ENCODE data around the gene NCK2. TPM values are rescaled to one million over a fixed set of nuclear protein-coding genes. Genes with fewer than 3 reads are reported as not detected.

NCK2 gene
- polyA plus RNA-seq, 4 donors, result 59.6 to 124 (median 84.3) TPM

DNA sequence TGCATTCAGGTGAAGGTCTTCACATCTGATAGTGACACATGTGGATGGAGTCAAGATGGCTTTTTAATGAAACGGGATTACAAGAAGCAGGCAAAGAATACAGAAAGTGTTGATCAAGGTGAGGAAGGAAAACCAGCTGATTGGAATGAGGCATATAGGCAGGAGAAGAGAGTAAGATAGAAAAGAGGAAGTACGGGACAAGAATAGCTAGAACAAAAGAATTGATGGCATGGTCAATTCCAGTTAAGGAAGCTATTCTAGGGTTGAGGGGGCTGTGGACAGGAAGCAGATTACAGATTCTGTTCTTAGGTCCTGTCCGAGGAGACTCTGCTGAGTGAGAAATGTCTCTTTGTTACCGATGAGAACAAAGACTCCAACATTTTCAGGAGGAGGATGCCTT lies 13.2 kb upstream of the NCK2 start:
- no peak for FAIRE-seq

DNA sequence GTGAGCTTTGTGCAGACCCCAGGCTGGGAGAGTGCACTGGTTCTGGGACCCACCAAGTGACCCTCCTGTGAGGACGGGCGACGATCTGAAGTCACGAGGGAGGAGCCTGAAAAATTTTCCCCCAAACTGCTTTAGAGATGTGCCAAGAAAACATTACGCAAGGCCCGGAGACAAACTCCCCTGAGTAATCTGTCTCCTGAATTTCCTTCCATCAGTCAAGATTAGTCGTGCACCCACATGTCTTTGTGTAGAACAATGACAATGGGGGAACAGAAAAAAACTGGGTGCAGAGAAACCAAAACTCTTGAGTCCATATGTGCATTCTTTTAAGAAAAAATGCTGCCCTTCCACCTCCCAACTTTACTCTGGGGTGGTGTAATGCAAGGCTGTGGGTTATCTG lies 12.6 kb upstream of the NCK2 start:
- WGBS, 3 donors, result 69 to 81% (median 80%) methylated on average over 7 of the region's 7 CpGs
- FAIRE-seq (no peak), DNase-seq (no peak)
- Histone ChIP-seq H3K27ac (ENCODE audit: low read depth in 1 of 3, low read length in 2 of 3) (no peak overlapping the region), H3K4me1 (ENCODE audit: control insufficient read depth in 3 of 3, insufficient read depth in 2 of 3, low read depth in 1 of 3, low read length in 2 of 3) (peaks cover 0 to 7% (median 5%) of the 10 kb centered on the region in 3 donors), H3K36me3 (ENCODE audit: control insufficient read depth in 3 of 3, insufficient read depth in 2 of 3, low read depth in 1 of 3, low read length in 3 of 3) (no peaks in the 10 kb centered on the region), H3K27me3 (ENCODE audit: control insufficient read depth in 3 of 3, insufficient read depth in 3 of 3, low read length in 3 of 3) (no peaks in the 10 kb centered on the region), H3K9me3 (ENCODE audit: control insufficient read depth in 2 of 2, insufficient read depth in 1 of 2, low read depth in 1 of 2, low read length in 1 of 2) (peaks cover 0 to 13% of the 10 kb centered on the region in 2 donors), H3K4me3 (ENCODE audit: low read depth in 1 of 3, low read length in 3 of 3) (no peak overlapping the region)

More for the DNA sequence above, 13.2 kb upstream of the NCK2 start:
- Histone ChIP-seq H3K27me3 (ENCODE audit: control insufficient read depth in 3 of 3, insufficient read depth in 3 of 3, low read length in 3 of 3) (no peaks in the 10 kb centered on the region), H3K36me3 (ENCODE audit: control insufficient read depth in 3 of 3, insufficient read depth in 2 of 3, low read depth in 1 of 3, low read length in 3 of 3) (no peaks in the 10 kb centered on the region), H3K27ac (ENCODE audit: low read depth in 1 of 3, low read length in 2 of 3) (no peak overlapping the region), H3K4me1 (ENCODE audit: control insufficient read depth in 3 of 3, insufficient read depth in 2 of 3, low read depth in 1 of 3, low read length in 2 of 3) (peaks cover 0 to 7% (median 5%) of the 10 kb centered on the region in 3 donors), H3K4me3 (ENCODE audit: low read depth in 1 of 3, low read length in 3 of 3) (no peak overlapping the region), H3K9me3 (ENCODE audit: control insufficient read depth in 2 of 2, insufficient read depth in 1 of 2, low read depth in 1 of 2, low read length in 1 of 2) (peaks cover 0 to 16% of the 10 kb centered on the region in 2 donors)
- 66 to 87% (median 83%) methylated on average over 4 of the region's 4 CpGs for WGBS, 3 donors
- DNase-seq, result no peak

DNA sequence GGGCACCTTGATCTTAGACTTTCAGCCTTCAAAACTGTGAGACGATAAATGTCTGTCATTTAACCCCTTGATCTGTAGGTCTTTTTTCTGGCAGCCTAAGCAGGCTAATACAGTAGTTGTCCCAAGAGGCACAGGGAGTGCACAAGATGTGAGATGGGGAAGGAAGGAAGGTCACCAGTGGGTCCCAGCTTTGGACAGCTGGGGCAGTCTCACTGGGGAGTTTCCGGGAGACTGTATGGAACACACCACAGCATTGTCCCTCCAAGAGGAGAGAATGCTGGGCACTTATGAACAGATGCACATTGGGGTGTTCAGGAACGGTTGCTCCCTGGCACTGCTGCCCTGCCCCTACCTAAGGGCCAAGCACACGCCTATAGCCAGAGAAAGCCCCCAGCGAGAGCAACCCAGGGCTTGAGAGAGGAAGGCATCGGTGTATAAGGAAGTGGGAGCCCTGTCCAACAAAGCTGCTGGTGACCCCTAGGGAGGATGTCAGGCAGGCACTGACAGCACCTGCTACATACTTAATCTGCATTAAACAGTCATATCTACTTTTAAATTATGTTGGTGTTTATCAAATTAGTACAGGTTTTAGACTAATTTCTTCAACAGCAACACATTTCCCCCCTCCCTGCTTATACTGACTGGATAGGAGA lies 11.6 kb upstream of the NCK2 start:
- Histone ChIP-seq H3K27ac (ENCODE audit: low read depth in 1 of 3, low read length in 2 of 3) (no peak overlapping the region), H3K36me3 (ENCODE audit: control insufficient read depth in 3 of 3, insufficient read depth in 2 of 3, low read depth in 1 of 3, low read length in 3 of 3) (no peaks in the 10 kb centered on the region), H3K9me3 (ENCODE audit: control insufficient read depth in 2 of 2, insufficient read depth in 1 of 2, low read depth in 1 of 2, low read length in 1 of 2) (peaks cover 0 to 5% of the 10 kb centered on the region in 2 donors), H3K4me1 (ENCODE audit: control insufficient read depth in 3 of 3, insufficient read depth in 2 of 3, low read depth in 1 of 3, low read length in 2 of 3) (peaks cover 0 to 7% (median 5%) of the 10 kb centered on the region in 3 donors), H3K27me3 (ENCODE audit: control insufficient read depth in 3 of 3, insufficient read depth in 3 of 3, low read length in 3 of 3) (no peaks in the 10 kb centered on the region), H3K4me3 (ENCODE audit: low read depth in 1 of 3, low read length in 3 of 3) (no peak overlapping the region)
- WGBS, 3 donors, result 73 to 86% (median 76%) methylated on average over 6 of the region's 6 CpGs
- no peak for DNase-seq
- FAIRE-seq, result no peak

DNA sequence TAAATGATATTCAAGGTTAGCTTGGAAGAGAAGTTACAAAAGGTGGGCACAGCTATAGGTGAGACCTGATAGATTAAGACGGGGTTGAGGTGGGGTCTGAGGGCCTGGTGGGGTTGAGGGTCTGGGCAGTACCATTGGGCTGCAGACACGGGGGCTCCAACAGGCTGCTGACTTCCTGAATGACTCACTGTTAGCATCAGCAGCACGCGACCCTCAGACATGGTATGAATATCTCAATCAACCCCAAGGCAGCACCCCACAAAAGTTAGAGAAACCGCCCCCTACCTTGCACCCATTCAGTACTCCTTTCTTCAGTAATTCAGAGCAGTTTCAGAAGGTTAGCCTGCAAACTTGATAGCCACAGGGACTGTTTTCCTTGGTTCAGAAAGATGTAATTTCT lies 10.8 kb upstream of the NCK2 start:
- Histone ChIP-seq H3K36me3 (ENCODE audit: control insufficient read depth in 3 of 3, insufficient read depth in 2 of 3, low read depth in 1 of 3, low read length in 3 of 3) (no peaks in the 10 kb centered on the region), H3K9me3 (ENCODE audit: control insufficient read depth in 2 of 2, insufficient read depth in 1 of 2, low read depth in 1 of 2, low read length in 1 of 2) (peaks cover 0 to 2% of the 10 kb centered on the region in 2 donors), H3K4me1 (ENCODE audit: control insufficient read depth in 3 of 3, insufficient read depth in 2 of 3, low read depth in 1 of 3, low read length in 2 of 3) (peaks cover 0 to 7% (median 5%) of the 10 kb centered on the region in 3 donors), H3K4me3 (ENCODE audit: low read depth in 1 of 3, low read length in 3 of 3) (no peak overlapping the region), H3K27ac (ENCODE audit: low read depth in 1 of 3, low read length in 2 of 3) (no peak overlapping the region), H3K27me3 (ENCODE audit: control insufficient read depth in 3 of 3, insufficient read depth in 3 of 3, low read length in 3 of 3) (no peaks in the 10 kb centered on the region)
- FAIRE-seq (no peak), DNase-seq (no peak)
- 79 to 85% (median 84%) methylated on average over 5 of the region's 5 CpGs for WGBS, 3 donors

DNA sequence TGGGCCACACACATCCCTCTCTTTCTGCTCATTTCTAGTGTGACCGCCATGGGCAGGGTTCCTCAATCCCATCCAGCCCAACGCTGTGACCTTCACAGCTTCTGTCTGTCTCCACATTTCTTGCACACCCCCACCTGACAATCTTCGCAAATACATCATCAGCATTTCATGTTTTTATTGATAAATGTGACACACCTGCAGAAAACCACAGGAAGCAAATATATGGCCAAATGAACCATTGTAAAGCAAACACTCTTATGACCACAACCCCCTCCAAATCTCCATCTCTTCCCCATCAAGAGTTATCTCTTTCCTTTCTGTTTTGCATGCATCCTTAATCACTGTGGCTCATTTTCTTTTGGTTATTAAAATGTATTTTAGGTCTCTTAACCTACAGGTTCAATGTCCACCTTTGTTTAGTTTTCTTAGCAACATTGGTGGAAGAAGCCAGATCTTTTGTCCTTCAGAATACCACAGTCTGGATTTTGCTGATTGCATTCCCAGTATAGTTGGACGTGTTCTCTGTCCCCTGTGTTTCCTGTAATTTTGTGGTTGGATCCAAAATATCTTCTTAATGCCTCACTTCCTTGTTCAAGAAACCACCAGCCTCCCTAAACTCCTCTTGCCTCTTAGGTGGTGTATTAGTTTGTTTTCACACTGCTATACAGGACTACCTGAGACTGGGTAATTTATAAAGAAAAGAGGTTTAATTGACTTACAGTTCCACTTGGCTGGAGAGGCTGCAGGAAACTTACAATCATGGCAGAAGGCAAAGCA lies 9.8 kb upstream of the NCK2 start:
- Histone ChIP-seq H3K27me3 (ENCODE audit: control insufficient read depth in 3 of 3, insufficient read depth in 3 of 3, low read length in 3 of 3) (no peaks in the 10 kb centered on the region), H3K4me3 (ENCODE audit: low read depth in 1 of 3, low read length in 3 of 3) (no peak overlapping the region), H3K36me3 (ENCODE audit: control insufficient read depth in 3 of 3, insufficient read depth in 2 of 3, low read depth in 1 of 3, low read length in 3 of 3) (no peaks in the 10 kb centered on the region), H3K4me1 (ENCODE audit: control insufficient read depth in 3 of 3, insufficient read depth in 2 of 3, low read depth in 1 of 3, low read length in 2 of 3) (peaks cover 5 to 7% (median 5%) of the 10 kb centered on the region in 3 donors), H3K9me3 (ENCODE audit: control insufficient read depth in 2 of 2, insufficient read depth in 1 of 2, low read depth in 1 of 2, low read length in 1 of 2) (peaks cover 0 to 2% of the 10 kb centered on the region in 2 donors), H3K27ac (ENCODE audit: low read depth in 1 of 3, low read length in 2 of 3) (no peak overlapping the region)
- 77 to 80% (median 80%) methylated on average over 4 of the region's 4 CpGs for WGBS, 3 donors
- DNase-seq (no peak), FAIRE-seq (no peak)

DNA sequence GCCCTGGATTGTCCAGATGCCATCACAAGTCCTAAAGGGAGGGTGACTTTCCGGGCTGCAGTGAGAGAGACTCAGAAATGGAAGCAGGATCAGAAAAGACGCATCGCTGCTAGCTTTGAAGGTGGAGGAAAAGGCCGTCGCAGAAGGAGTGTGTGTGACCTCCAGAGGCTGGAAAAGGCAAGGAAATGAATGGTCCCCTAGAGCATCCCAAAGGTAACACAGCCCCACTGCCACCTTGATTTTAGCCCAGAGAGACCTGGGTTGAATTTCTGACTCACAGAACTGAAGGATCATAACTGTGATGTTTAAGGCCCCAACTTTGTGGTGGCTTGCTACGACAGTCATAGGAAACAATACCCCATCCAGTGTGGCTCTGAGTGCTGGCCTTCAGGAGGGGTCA lies 8.6 kb upstream of the NCK2 start:
- Histone ChIP-seq H3K4me3 (ENCODE audit: low read depth in 1 of 3, low read length in 3 of 3) (no peak overlapping the region), H3K36me3 (ENCODE audit: control insufficient read depth in 3 of 3, insufficient read depth in 2 of 3, low read depth in 1 of 3, low read length in 3 of 3) (no peaks in the 10 kb centered on the region), H3K27ac (ENCODE audit: low read depth in 1 of 3, low read length in 2 of 3) (no peak overlapping the region), H3K4me1 (ENCODE audit: control insufficient read depth in 3 of 3, insufficient read depth in 2 of 3, low read depth in 1 of 3, low read length in 2 of 3) (peaks cover under 1 to 5% (median 3%) of the 10 kb centered on the region in 3 donors), H3K9me3 (ENCODE audit: control insufficient read depth in 2 of 2, insufficient read depth in 1 of 2, low read depth in 1 of 2, low read length in 1 of 2) (no peaks in the 10 kb centered on the region), H3K27me3 (ENCODE audit: control insufficient read depth in 3 of 3, insufficient read depth in 3 of 3, low read length in 3 of 3) (no peaks in the 10 kb centered on the region)
- DNase-seq (no peak), FAIRE-seq (no peak)
- WGBS, 3 donors, result 95 to 98% (median 95%) methylated on average over 6 of the region's 6 CpGs

DNA sequence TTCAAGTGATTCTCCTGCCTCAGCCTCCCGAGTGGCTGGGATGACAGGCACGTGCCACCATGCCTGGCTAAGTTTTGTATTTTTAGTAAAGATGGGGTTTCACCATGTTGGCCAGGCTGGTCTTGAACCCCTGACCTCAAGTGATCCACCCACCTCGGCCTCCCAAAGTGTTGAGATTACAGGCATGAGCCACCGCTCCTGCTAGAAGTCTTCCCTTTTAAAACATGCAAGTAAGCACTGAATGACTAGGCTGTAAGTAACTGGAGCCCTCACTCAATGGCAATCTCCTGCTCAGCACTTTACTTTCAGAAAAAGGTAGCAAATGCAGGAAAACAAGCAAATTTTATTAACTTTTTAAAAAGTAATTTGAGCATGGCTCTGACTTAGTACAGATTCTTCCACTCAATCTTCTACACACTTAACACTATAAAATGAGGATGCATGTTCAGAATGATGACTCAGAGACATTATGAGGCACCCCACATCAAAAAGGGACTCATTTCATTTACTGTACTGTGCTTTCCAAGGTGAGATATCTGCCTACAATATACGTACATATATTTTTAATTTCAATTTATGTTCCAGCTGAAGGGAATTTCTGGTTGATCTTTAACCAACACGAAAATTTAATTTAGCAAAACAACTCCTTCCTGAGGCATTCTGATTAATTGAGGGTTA lies 6.6 kb upstream of the NCK2 start:
- WGBS, 3 donors, result 71 to 78% (median 74%) methylated on average over 6 of the region's 6 CpGs
- FAIRE-seq, result no peak
- H3K9me3 ChIP-seq (ENCODE audit: control insufficient read depth in 2 of 2, insufficient read depth in 1 of 2, low read depth in 1 of 2, low read length in 1 of 2), result no peaks in the 10 kb centered on the region
- no peak overlapping the region for H3K4me3 ChIP-seq (ENCODE audit: low read depth in 1 of 3, low read length in 3 of 3)
- H3K36me3 ChIP-seq (ENCODE audit: control insufficient read depth in 3 of 3, insufficient read depth in 2 of 3, low read depth in 1 of 3, low read length in 3 of 3), result no peaks in the 10 kb centered on the region
- no peaks in the 10 kb centered on the region for H3K27me3 ChIP-seq (ENCODE audit: control insufficient read depth in 3 of 3, insufficient read depth in 3 of 3, low read length in 3 of 3)
- H3K27ac ChIP-seq (ENCODE audit: low read depth in 1 of 3, low read length in 2 of 3), result no peak overlapping the region
- H3K4me1 ChIP-seq (ENCODE audit: control insufficient read depth in 3 of 3, insufficient read depth in 2 of 3, low read depth in 1 of 3, low read length in 2 of 3), result peaks cover 0 to 5% (median 0%) of the 10 kb centered on the region in 3 donors
- no peak for DNase-seq

DNA sequence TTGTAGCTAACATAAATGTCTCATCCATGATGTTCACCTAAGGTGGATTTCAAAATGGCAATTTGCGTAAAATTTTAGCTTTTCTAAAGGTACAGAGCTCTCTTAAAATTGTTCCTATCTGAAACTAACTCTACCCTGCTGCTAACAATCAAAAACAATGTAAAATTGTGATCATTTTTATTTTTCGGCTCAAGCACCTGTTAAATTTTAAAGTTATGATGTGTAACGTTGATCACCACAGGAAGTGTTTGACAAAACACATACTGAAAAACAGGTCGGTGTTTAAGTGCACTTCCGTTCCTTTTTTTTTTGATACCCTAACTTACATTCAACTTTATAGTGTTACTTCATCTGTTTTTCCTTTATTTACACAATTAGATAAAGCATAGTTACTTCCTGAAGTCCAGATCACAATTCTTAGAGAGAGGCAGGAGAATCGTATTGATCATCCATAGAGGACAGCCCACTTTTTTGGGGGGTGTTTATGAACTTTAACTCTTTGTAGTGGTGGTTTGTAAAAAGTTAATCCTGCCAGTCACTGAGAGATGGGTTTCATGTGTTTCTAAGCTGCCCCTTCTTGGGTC lies 6.0 kb upstream of the NCK2 start:
- Histone ChIP-seq H3K4me3 (ENCODE audit: low read depth in 1 of 3, low read length in 3 of 3) (no peak overlapping the region), H3K9me3 (ENCODE audit: control insufficient read depth in 2 of 2, insufficient read depth in 1 of 2, low read depth in 1 of 2, low read length in 1 of 2) (no peaks in the 10 kb centered on the region), H3K36me3 (ENCODE audit: control insufficient read depth in 3 of 3, insufficient read depth in 2 of 3, low read depth in 1 of 3, low read length in 3 of 3) (no peaks in the 10 kb centered on the region), H3K4me1 (ENCODE audit: control insufficient read depth in 3 of 3, insufficient read depth in 2 of 3, low read depth in 1 of 3, low read length in 2 of 3) (peaks cover 0 to 5% (median 3%) of the 10 kb centered on the region in 3 donors), H3K27me3 (ENCODE audit: control insufficient read depth in 3 of 3, insufficient read depth in 3 of 3, low read length in 3 of 3) (no peaks in the 10 kb centered on the region), H3K27ac (ENCODE audit: low read depth in 1 of 3, low read length in 2 of 3) (peak overlapping the region in 1 of 3 donors; percentile 59)
- 43 to 52% (median 48%) methylated on average over 6 of the region's 6 CpGs for WGBS, 3 donors
- FAIRE-seq (no peak), DNase-seq (no peak)

Data from small intestine (tissue), 7 donors.